BJ (cell line): Measurements from ENCODE around the gene GRM8. TPM values are rescaled to one million over a fixed set of nuclear protein-coding genes. Genes with fewer than 3 reads are reported as not detected.

Experiments
- CTCF ChIA-PET: fragments of 350-600 bp; formaldehyde crosslinking; extraction: SDS; loops from one replicate; lab custom pipeline; 2021; ENCODE audit warnings: antibody characterized with exemption, inconsistent platforms; lab: Yijun Ruan, JAX
- POLR2A ChIA-PET: fragments of 300-600 bp; sonication (Branson Sonifier 250); formaldehyde crosslinking; extraction: SDS; loops from one replicate; lab custom pipeline; 2021; ENCODE audit warnings: antibody characterized with exemption; lab: Charles Lee
- DNase-seq: peaks from one replicate; pipeline ENCODE4 v3.0.0-alpha.2; 2011; ENCODE audit warnings: low read depth
- H3K27me3 ChIP-seq: 2 replicates; pipeline ENCODE4 v1.6.0; 2011; ENCODE audit warnings: low read length; ENCODE audit not compliant: control insufficient read depth, insufficient read depth
- H3K36me3 ChIP-seq: 2 replicates; pipeline ENCODE4 v1.5.1; 2011; ENCODE audit warnings: low read length; ENCODE audit not compliant: control insufficient read depth, insufficient read depth
- H3K4me3 ChIP-seq: 2 replicates; pipeline ENCODE4 v1.5.1; 2011; ENCODE audit warnings: low read depth, mild to moderate bottlenecking, control low read depth, low read length
- polyA plus RNA-seq: library from polyadenylated mRNA; depleted of rRNA; stranded (reverse); fragments of >200 nt; gene quantifications from 2 replicates; pipeline ENCODE4 v1.2.3, GENCODE V29; 2011
- TF ChIP-seq, protein P1 (sequence below): IDR thresholded peaks from 2 replicates; pipeline ENCODE4 v1.5.1; 2011; ENCODE audit warnings: low read depth, mild to moderate bottlenecking, control low read depth, inconsistent platforms, low read length, moderate library complexity; ENCODE audit not compliant: insufficient read depth

Gene GRM8
- polyA plus RNA-seq, 1 experiment = not detected

- POLR2A ChIA-PET = no interaction called here
- no peaks in the 10 kb centered on the region for H3K27me3 ChIP-seq
- DNase-seq = no peak
- H3K4me3 ChIP-seq = no peak overlapping the region
- TF ChIP-seq, protein P1, sequence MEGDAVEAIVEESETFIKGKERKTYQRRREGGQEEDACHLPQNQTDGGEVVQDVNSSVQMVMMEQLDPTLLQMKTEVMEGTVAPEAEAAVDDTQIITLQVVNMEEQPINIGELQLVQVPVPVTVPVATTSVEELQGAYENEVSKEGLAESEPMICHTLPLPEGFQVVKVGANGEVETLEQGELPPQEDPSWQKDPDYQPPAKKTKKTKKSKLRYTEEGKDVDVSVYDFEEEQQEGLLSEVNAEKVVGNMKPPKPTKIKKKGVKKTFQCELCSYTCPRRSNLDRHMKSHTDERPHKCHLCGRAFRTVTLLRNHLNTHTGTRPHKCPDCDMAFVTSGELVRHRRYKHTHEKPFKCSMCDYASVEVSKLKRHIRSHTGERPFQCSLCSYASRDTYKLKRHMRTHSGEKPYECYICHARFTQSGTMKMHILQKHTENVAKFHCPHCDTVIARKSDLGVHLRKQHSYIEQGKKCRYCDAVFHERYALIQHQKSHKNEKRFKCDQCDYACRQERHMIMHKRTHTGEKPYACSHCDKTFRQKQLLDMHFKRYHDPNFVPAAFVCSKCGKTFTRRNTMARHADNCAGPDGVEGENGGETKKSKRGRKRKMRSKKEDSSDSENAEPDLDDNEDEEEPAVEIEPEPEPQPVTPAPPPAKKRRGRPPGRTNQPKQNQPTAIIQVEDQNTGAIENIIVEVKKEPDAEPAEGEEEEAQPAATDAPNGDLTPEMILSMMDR = no peak
- CTCF ChIA-PET = no interaction called here
- no peaks in the 10 kb centered on the region for H3K36me3 ChIP-seq
Measured at GRCh38 chr7:126487728-126488442, 764.9 kb downstream of the GRM8 start.

GRCh38 chr7:126486806-126487205 is 765.9 kb downstream of the GRM8 start:
- POLR2A ChIA-PET = no interaction called here
- Histone ChIP-seq H3K36me3 (no peaks in the 10 kb centered on the region), H3K27me3 (no peaks in the 10 kb centered on the region), H3K4me3 (no peak overlapping the region)
- no peak for DNase-seq
- TF ChIP-seq, protein P1 = no peak
- CTCF ChIA-PET = no interaction called here

- Histone ChIP-seq H3K36me3 (no peaks in the 10 kb centered on the region), H3K4me3 (no peak overlapping the region), H3K27me3 (no peaks in the 10 kb centered on the region)
- TF ChIP-seq, protein P1 = no peak
- ChIA-PET CTCF (no interaction called here), POLR2A (no interaction called here)
- DNase-seq = no peak
Measured at GRCh38 chr7:126485791-126486190, 767.0 kb downstream of the GRM8 start.

DNA sequence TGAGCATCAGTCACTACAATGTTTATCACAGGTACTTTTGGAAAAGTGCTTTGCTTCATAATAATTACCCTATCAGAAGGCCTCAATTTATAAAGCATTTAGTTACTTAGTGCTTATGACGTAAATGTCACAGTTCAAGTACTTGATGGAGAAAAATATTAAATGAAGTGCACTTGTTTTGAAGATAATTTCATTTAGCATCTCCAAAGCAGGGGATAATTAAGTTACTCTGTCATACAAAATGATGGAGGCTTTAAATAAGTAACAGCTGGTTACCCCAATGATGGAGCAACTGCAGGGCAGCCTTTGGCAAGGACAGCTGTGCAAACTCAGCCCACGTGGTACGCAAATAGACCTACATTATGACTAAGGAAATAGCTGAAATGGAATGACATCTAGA is 768.8 kb downstream of the GRM8 start:
- Histone ChIP-seq H3K4me3 (no peak overlapping the region), H3K36me3 (no peaks in the 10 kb centered on the region), H3K27me3 (no peaks in the 10 kb centered on the region)
- TF ChIP-seq, protein P1 = no peak
- CTCF ChIA-PET = no interaction called here
- POLR2A ChIA-PET = no interaction called here
- DNase-seq = no peak

DNA sequence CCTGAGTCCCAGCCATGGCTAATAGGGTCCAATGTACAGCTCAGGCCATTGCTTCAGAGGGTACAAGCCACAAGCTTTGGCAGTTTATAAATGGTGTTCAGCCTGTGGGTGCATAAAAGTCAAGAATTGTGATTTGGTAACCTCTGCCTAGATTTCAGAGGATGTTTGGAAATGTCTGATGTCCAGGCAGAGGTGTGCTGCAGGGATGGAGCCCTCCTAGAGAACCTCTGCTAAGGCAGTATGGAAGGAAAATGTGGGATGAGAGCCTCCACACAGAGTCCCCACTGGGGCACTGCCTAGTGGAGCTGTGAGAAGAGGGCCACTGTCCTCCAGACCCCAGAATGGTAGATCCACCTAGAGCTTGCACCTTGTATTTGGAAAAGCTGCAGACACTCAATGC is 779.9 kb downstream of the GRM8 start:
- POLR2A ChIA-PET = no interaction called here
- DNase-seq = no peak
- H3K36me3 ChIP-seq = no peaks in the 10 kb centered on the region
- no peak overlapping the region for H3K4me3 ChIP-seq
- CTCF ChIA-PET = interaction anchor here (0.6 kb wide), 1 partner anchor 49 kb away, joined by 3 read pairs; no protein-coding TSS in a partner anchor
- TF ChIP-seq, protein P1 = no peak
- H3K27me3 ChIP-seq = no peaks in the 10 kb centered on the region
